WERI-Rb-1 (cell line): ENCODE measurements around the gene PPFIA3.

Experiments
- DNase-seq: peaks from one replicate; pipeline ENCODE4 v3.0.0-alpha.2; 2020
- H3K27ac ChIP-seq: fragments of 250-450 bp; sonication (Bioruptor Pico); 2 replicates; pipeline ENCODE4 v1.5.1; 2020; ENCODE audit warnings: mild to moderate bottlenecking, moderate library complexity
- H3K27me3 ChIP-seq: fragments of 250-450 bp; sonication (Bioruptor Pico); 2 replicates; pipeline ENCODE4 v1.5.1; 2021; ENCODE audit warnings: mild to moderate bottlenecking, low read depth, moderate library complexity; ENCODE audit not compliant: insufficient read depth, severe bottlenecking
- H3K36me3 ChIP-seq: fragments of 250-450 bp; sonication (Bioruptor Pico); 2 replicates; pipeline ENCODE4 v1.5.1; 2020; ENCODE audit warnings: mild to moderate bottlenecking, moderate library complexity
- H3K4me3 ChIP-seq: 2 replicates; pipeline ENCODE4 v1.5.1; 2011; ENCODE audit warnings: low read depth, mild to moderate bottlenecking, control low read depth, low read length
- H3K9me3 ChIP-seq: fragments of 250-450 bp; sonication (Bioruptor Pico); 2 replicates; pipeline ENCODE4 v1.5.1; 2021; ENCODE audit warnings: mild to moderate bottlenecking, moderate library complexity; ENCODE audit not compliant: severe bottlenecking
- CTCF ChIP-seq: IDR thresholded peaks from 2 replicates; pipeline ENCODE4 v1.5.1; 2011; ENCODE audit warnings: low read depth, mild to moderate bottlenecking, control low read depth, inconsistent platforms, low read length

PPFIA3 gene

GRCh38 chr19:49132974-49133609 is 13.7 kb downstream of the PPFIA3 start:
- H3K27me3 ChIP-seq: no peaks in the 10 kb centered on the region
- no peak for TF ChIP-seq CTCF
- no peak for DNase-seq
- no peaks in the 10 kb centered on the region for H3K9me3 ChIP-seq
- peaks cover 57% of the 10 kb centered on the region for H3K36me3 ChIP-seq
- H3K27ac ChIP-seq: no peak overlapping the region
- no peak overlapping the region for H3K4me3 ChIP-seq

DNA sequence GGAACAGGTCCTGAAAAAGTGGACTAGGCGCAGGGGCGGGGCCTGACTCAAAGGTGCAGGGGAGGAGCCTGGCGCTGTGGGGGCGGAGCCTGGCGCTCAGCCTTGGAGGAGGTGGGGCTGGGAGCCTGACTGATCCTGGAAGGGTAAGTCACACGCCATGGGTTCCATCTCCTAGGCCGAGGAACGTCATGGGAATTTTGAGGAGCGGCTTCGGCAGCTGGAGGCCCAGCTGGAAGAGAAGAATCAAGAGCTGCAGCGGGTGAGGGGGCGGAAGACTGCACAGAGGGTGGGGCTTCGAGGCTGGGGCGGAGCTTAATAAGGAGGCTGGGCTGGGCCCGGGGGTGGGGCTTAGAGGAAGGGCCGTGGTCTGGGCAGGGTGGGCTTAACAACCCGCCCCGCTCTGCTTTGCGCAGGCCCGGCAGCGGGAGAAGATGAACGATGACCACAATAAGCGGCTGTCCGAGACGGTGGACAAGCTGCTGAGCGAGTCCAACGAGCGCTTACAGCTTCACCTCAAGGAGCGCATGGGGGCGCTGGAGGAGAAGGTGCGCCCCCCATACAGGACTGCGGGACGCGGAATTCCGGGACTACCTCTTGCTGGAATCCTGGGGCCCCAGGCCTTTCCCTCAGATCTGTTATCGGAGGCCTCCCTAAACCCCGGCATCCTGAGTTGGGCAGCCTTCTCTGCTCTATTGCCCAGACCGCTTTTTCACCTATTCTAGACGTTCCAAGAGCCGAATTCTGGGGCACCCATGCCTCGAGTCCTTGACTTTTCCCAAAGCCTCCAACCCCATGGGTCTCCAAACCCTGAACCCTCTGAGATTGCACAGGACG is 14.5 kb downstream of the PPFIA3 start:
- H3K27ac ChIP-seq: no peak overlapping the region
- H3K9me3 ChIP-seq: no peaks in the 10 kb centered on the region
- no peak overlapping the region for H3K4me3 ChIP-seq
- peaks cover 57% of the 10 kb centered on the region for H3K36me3 ChIP-seq
- no peaks in the 10 kb centered on the region for H3K27me3 ChIP-seq
- DNase-seq: no peak
- no peak for TF ChIP-seq CTCF

GRCh38 chr19:49135686-49136085 is 16.3 kb downstream of the PPFIA3 start:
- H3K27ac ChIP-seq: no peak overlapping the region

DNA sequence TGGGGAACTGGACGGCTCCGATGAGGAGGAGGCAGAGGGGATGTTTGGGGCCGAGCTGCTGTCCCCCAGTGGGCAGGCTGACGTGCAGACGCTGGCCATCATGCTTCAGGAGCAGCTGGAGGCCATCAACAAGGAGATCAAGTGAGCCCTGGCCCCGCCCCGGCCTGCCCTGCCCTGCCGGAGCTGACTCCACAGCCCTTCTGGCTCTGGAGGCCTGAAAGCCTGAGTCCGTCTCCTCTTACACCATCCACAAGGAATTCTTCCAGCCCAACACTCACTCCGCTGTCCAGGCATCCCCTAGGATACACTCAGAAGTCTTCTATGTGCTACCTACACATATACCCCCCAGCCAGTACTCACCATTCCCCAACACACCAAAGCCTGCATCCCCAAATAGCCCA is 17.4 kb downstream of the PPFIA3 start:
- no peak for TF ChIP-seq CTCF
- DNase-seq: no peak
- H3K27me3 ChIP-seq: no peaks in the 10 kb centered on the region
- peaks cover 51% of the 10 kb centered on the region for H3K36me3 ChIP-seq
- H3K9me3 ChIP-seq: no peaks in the 10 kb centered on the region
- peak overlapping the region; percentile 37; the same call in 1 of the 2 replicates for H3K27ac ChIP-seq
- no peak overlapping the region for H3K4me3 ChIP-seq

More at GRCh38 chr19:49135686-49136085, 16.3 kb downstream of the PPFIA3 start:
- TF ChIP-seq CTCF: no peak
- no peaks in the 10 kb centered on the region for H3K9me3 ChIP-seq
- H3K4me3 ChIP-seq: no peak overlapping the region
- no peaks in the 10 kb centered on the region for H3K27me3 ChIP-seq
- peaks cover 45% of the 10 kb centered on the region for H3K36me3 ChIP-seq
- no peak for DNase-seq

DNA sequence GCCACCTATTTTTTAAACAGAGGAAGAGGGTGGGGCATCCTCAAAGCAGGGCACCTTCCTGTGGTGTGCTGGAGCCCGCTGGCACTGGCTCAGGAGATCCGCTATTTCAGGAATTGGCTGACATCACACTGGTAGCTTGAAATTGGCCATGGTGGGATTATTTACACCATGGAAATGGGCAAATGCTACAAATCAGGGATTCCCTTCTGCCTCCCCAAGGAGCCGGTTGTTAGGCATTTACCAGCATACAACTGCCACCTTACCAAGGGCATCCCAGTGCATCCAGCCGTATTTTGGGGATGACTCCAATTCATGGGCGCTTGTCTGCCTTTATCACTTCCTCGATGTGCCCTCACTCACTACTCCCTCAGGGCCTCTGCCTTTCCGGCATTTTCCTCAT is 21.6 kb downstream of the PPFIA3 start:
- peaks cover 25% of the 10 kb centered on the region for H3K36me3 ChIP-seq
- no peak for DNase-seq

More for the DNA sequence above, 21.6 kb downstream of the PPFIA3 start:
- no peak overlapping the region for H3K4me3 ChIP-seq
- no peaks in the 10 kb centered on the region for H3K9me3 ChIP-seq
- no peak overlapping the region for H3K27ac ChIP-seq
- no peaks in the 10 kb centered on the region for H3K27me3 ChIP-seq
- TF ChIP-seq CTCF: no peak
